WTC11 (cell line): ENCODE measurements around the gene RFK.

Source experiments
- JUN ChIP-seq: sonication (generic); formaldehyde crosslinking; IDR thresholded peaks from 2 replicates; pipeline ENCODE4 v1.8.0; 2023; ENCODE audit warnings: mild to moderate bottlenecking, missing genetic modification reagents
- NFYB ChIP-seq: sonication (generic); formaldehyde crosslinking; conservative IDR thresholded peaks from 2 replicates; pipeline ENCODE4 v1.8.0; 2022; ENCODE audit warnings: low read depth, missing genetic modification reagents
- TEAD1 ChIP-seq: sonication (generic); formaldehyde crosslinking; IDR thresholded peaks from 2 replicates; pipeline ENCODE4 v1.8.0; 2022; ENCODE audit warnings: mild to moderate bottlenecking, missing genetic modification reagents
- ZNF416 ChIP-seq: fragments of 250-450 bp; sonication (Bioruptor Pico); IDR thresholded peaks from 2 replicates; pipeline ENCODE4 v1.9.0; 2021; ENCODE audit warnings: mild to moderate bottlenecking, inconsistent platforms
- ZNF423 ChIP-seq: fragments of 250-450 bp; sonication (Bioruptor Pico); IDR thresholded peaks from 2 replicates; pipeline ENCODE4 v2.1.2; 2022; ENCODE audit warnings: mild to moderate bottlenecking, moderate library complexity
- TF ChIP-seq, protein P1 (sequence below): fragments of 200-600 bp; IDR thresholded peaks from 2 replicates; pipeline ENCODE4 v1.8.0; 2022; ENCODE audit warnings: antibody characterized with exemption
- TF ChIP-seq, protein P2 (sequence below): sonication (generic); formaldehyde crosslinking; IDR thresholded peaks from 2 replicates; pipeline ENCODE4 v1.8.1; 2022; ENCODE audit warnings: mild to moderate bottlenecking, moderate library complexity, missing genetic modification reagents
- TF ChIP-seq, protein P3 (sequence below): sonication (generic); formaldehyde crosslinking; conservative IDR thresholded peaks from 2 replicates; pipeline ENCODE4 v1.8.1; 2022; ENCODE audit warnings: mild to moderate bottlenecking, missing genetic modification reagents
- TF ChIP-seq, protein P4 (sequence below): sonication (generic); formaldehyde crosslinking; IDR thresholded peaks from 2 replicates; pipeline ENCODE4 v1.8.0; 2022; ENCODE audit warnings: mild to moderate bottlenecking, missing genetic modification reagents

- TF ChIP-seq ZNF416 (CRISPR knock-in tag): no peak
- TF ChIP-seq, protein P1, sequence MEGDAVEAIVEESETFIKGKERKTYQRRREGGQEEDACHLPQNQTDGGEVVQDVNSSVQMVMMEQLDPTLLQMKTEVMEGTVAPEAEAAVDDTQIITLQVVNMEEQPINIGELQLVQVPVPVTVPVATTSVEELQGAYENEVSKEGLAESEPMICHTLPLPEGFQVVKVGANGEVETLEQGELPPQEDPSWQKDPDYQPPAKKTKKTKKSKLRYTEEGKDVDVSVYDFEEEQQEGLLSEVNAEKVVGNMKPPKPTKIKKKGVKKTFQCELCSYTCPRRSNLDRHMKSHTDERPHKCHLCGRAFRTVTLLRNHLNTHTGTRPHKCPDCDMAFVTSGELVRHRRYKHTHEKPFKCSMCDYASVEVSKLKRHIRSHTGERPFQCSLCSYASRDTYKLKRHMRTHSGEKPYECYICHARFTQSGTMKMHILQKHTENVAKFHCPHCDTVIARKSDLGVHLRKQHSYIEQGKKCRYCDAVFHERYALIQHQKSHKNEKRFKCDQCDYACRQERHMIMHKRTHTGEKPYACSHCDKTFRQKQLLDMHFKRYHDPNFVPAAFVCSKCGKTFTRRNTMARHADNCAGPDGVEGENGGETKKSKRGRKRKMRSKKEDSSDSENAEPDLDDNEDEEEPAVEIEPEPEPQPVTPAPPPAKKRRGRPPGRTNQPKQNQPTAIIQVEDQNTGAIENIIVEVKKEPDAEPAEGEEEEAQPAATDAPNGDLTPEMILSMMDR: no peak
- TF ChIP-seq, protein P2, sequence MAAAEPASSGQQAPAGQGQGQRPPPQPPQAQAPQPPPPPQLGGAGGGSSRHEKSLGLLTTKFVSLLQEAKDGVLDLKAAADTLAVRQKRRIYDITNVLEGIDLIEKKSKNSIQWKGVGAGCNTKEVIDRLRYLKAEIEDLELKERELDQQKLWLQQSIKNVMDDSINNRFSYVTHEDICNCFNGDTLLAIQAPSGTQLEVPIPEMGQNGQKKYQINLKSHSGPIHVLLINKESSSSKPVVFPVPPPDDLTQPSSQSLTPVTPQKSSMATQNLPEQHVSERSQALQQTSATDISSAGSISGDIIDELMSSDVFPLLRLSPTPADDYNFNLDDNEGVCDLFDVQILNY (CRISPR knock-in tag): no peak
- TF ChIP-seq, protein P3, sequence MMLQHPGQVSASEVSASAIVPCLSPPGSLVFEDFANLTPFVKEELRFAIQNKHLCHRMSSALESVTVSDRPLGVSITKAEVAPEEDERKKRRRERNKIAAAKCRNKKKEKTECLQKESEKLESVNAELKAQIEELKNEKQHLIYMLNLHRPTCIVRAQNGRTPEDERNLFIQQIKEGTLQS (CRISPR knock-in tag): no peak
- TF ChIP-seq TEAD1 (CRISPR knock-in tag): no peak
- no peak for TF ChIP-seq ZNF423 (CRISPR knock-in tag)
- no peak for TF ChIP-seq NFYB
- TF ChIP-seq, protein P4, sequence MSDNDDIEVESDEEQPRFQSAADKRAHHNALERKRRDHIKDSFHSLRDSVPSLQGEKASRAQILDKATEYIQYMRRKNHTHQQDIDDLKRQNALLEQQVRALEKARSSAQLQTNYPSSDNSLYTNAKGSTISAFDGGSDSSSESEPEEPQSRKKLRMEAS (CRISPR knock-in tag): no peak
- no peak for TF ChIP-seq JUN (CRISPR knock-in tag)
These were observed 39.2 kb upstream of the RFK start for GRCh38 chr9:76433406-76433805.
